SK-N-SH (cell line): ENCODE measurements around the gene MFAP2. TPM values are rescaled to one million over a fixed set of nuclear protein-coding genes. Genes with fewer than 3 reads are reported as not detected.

Experiments used
- CTCF ChIA-PET: fragments of 300-600, 350-600 bp; formaldehyde crosslinking; extraction: SDS; loops from one replicate; lab custom pipeline; 2021; lab: Yijun Ruan, JAX
- POLR2A ChIA-PET: fragments of 350-600 bp; sonication (Branson Sonifier 250); formaldehyde crosslinking; extraction: SDS; loops from one replicate; lab custom pipeline; 2020; ENCODE audit warnings: antibody characterized with exemption, inconsistent platforms; lab: Yijun Ruan, JAX
- DNase-seq: peaks from one replicate; pipeline ENCODE4 v3.0.0; 2012
- H2AFZ ChIP-seq: fragments of 200-600 bp; sonication (generic); 2 replicates; pipeline ENCODE4 v1.8.1; 2016; ENCODE audit warnings: antibody characterized with exemption, mild to moderate bottlenecking, low read depth
- H3F3A ChIP-seq: fragments of 200-600 bp; sonication (generic); replicated peaks from 2 replicates; pipeline ENCODE3; 2016; ENCODE audit warnings: antibody characterized with exemption, mild to moderate bottlenecking; ENCODE audit not compliant: insufficient read depth
- H3K27ac ChIP-seq, 2 experiments: fragments of 200-500 bp in 1 of 2; fragments of 200-600 bp in 1 of 2; sonication (Bioruptor generic) in 1 of 2; sonication (generic), shearing (Covaris generic) in 1 of 2; 2 replicates each; pipeline versions ENCODE4 v1.5.1 to v1.6.1; 2014 to 2016; ENCODE audit warnings: low read depth in 2 of 2, inconsistent platforms in 1 of 2, low read length in 1 of 2, mild to moderate bottlenecking in 1 of 2, mixed read lengths in 1 of 2
- H3K27me3 ChIP-seq: fragments of 200-600 bp; sonication (generic), shearing (Covaris generic); 2 replicates; pipeline ENCODE4 v1.6.1; 2016; ENCODE audit warnings: mixed run types; ENCODE audit not compliant: insufficient read depth
- H3K36me3 ChIP-seq, 2 experiments: fragments of 200-500 bp in 1 of 2; fragments of 200-600 bp in 1 of 2; sonication (Bioruptor generic) in 1 of 2; sonication (generic) in 1 of 2; replicated peaks in 1 of 2; 2 replicates each; pipeline versions ENCODE3 to v1.5.1; 2014 to 2016; ENCODE audit warnings: low read length in 1 of 2, mild to moderate bottlenecking in 1 of 2; ENCODE audit not compliant: insufficient read depth in 2 of 2, control insufficient read depth in 1 of 2
- H3K4me1 ChIP-seq, 2 experiments: fragments of 200-500 bp in 1 of 2; fragments of 200-600 bp in 1 of 2; sonication (Bioruptor generic) in 1 of 2; sonication (generic), shearing (Covaris generic) in 1 of 2; 2 replicates each; pipeline versions ENCODE4 v1.5.1 to v1.6.1; 2014 to 2016; ENCODE audit warnings: low read depth in 1 of 2, low read length in 1 of 2, mixed run types in 1 of 2; ENCODE audit not compliant: insufficient read depth in 2 of 2, control insufficient read depth in 1 of 2
- H3K4me2 ChIP-seq: fragments of 200-600 bp; sonication (generic), shearing (Covaris generic); 2 replicates; pipeline ENCODE4 v1.6.1; 2017; ENCODE audit warnings: mixed run types
- H3K4me3 ChIP-seq, 2 experiments: fragments of 200-500 bp in 1 of 2; fragments of 200-600 bp in 1 of 2; sonication (Bioruptor generic) in 1 of 2; sonication (generic), shearing (Covaris generic) in 1 of 2; 2 replicates each; pipeline versions ENCODE4 v1.5.1 to v1.8.1; 2014 to 2016; ENCODE audit warnings: low read depth in 2 of 2, inconsistent platforms in 1 of 2, low read length in 1 of 2, mild to moderate bottlenecking in 1 of 2, mixed read lengths in 1 of 2, moderate library complexity in 1 of 2
- H3K79me2 ChIP-seq: fragments of 200-600 bp; sonication (generic); 2 replicates; pipeline ENCODE4 v1.8.1; 2017; ENCODE audit warnings: mild to moderate bottlenecking; ENCODE audit not compliant: insufficient read depth
- H3K9ac ChIP-seq: fragments of 200-600 bp; sonication (generic); 2 replicates; pipeline ENCODE4 v1.6.1; 2017; ENCODE audit warnings: mixed run types
- H3K9me2 ChIP-seq: fragments of 200-600 bp; sonication (generic); 2 replicates; pipeline ENCODE4 v1.6.1; 2017; ENCODE audit warnings: mixed run types
- H3K9me3 ChIP-seq: fragments of 200-600 bp; sonication (generic); 2 replicates; pipeline ENCODE4 v1.6.1; 2017; ENCODE audit warnings: mixed run types, mild to moderate bottlenecking, moderate library complexity
- H4K20me1 ChIP-seq: fragments of 200-600 bp; sonication (generic); 2 replicates; pipeline ENCODE4 v1.6.1; 2017; ENCODE audit warnings: mild to moderate bottlenecking, mixed run types; ENCODE audit not compliant: insufficient read depth
- CHD2 ChIP-seq: fragments of 150-350 bp; IDR thresholded peaks from 2 replicates; pipeline ENCODE4 v1.6.1; 2018; ENCODE audit warnings: low read length; ENCODE audit not compliant: partially characterized antibody
- ELF1 ChIP-seq: IDR thresholded peaks from 2 replicates; pipeline ENCODE4 v1.4.0; 2012
- EP300 ChIP-seq, 2 experiments: IDR thresholded peaks; 2 replicates each; pipeline versions ENCODE4 v1.4.0 to v1.6.1; 2012; ENCODE audit warnings: borderline replicate concordance in 1 of 2, low read depth in 1 of 2, low read length in 1 of 2
- EZH2phosphoT487 ChIP-seq: fragments of 200-600 bp; sonication (generic); IDR thresholded peaks from 2 replicates; pipeline ENCODE4 v1.6.1; 2017; ENCODE audit warnings: low read depth, mixed run types, mild to moderate bottlenecking, antibody characterized with exemption, moderate library complexity, borderline replicate concordance
- FOXJ3 ChIP-seq: sonication (generic); formaldehyde crosslinking; IDR thresholded peaks from 2 replicates; pipeline ENCODE4 v1.5.1; 2020; ENCODE audit warnings: mild to moderate bottlenecking, missing genetic modification reagents
- GABPA ChIP-seq: IDR thresholded peaks from 2 replicates; pipeline ENCODE4 v1.4.0; 2012; ENCODE audit warnings: low read depth, mild to moderate bottlenecking
- GATA2 ChIP-seq: sonication (generic); formaldehyde crosslinking; IDR thresholded peaks from 2 replicates; pipeline ENCODE4 v1.5.0; 2020; ENCODE audit warnings: mild to moderate bottlenecking, missing genetic modification reagents
- IRF3 ChIP-seq: fragments of 150-350 bp; IDR thresholded peaks from 2 replicates; pipeline ENCODE4 v1.6.1; 2016; ENCODE audit warnings: mild to moderate bottlenecking, low read depth, low read length
- JUND ChIP-seq: IDR thresholded peaks from 2 replicates; pipeline ENCODE4 v1.4.0; 2012
- NRF1 ChIP-seq: IDR thresholded peaks from 2 replicates; pipeline ENCODE4 v1.6.1; 2012; ENCODE audit warnings: low read depth, mild to moderate bottlenecking, low read length
- POLR2AphosphoS5 ChIP-seq: IDR thresholded peaks from 2 replicates; pipeline ENCODE4 v1.6.1; 2012; ENCODE audit warnings: low read depth, low read length
- RAD21 ChIP-seq: IDR thresholded peaks from 2 replicates; pipeline ENCODE4 v1.6.1; 2012; ENCODE audit warnings: mild to moderate bottlenecking, low read length
- RCOR1 ChIP-seq: fragments of 150-350 bp; IDR thresholded peaks from 2 replicates; pipeline ENCODE4 v1.6.1; 2017; ENCODE audit warnings: antibody characterized with exemption, low read length
- RFX5 ChIP-seq: IDR thresholded peaks from 2 replicates; pipeline ENCODE4 v1.6.1; 2012; ENCODE audit warnings: mild to moderate bottlenecking, improper control_type of control experiment, low read length
- RXRA ChIP-seq: IDR thresholded peaks from 2 replicates; pipeline ENCODE4 v1.4.0; 2012; ENCODE audit warnings: low read depth, mild to moderate bottlenecking, borderline replicate concordance
- SMC3 ChIP-seq: IDR thresholded peaks from 2 replicates; pipeline ENCODE4 v1.6.1; 2012; ENCODE audit warnings: low read depth, low read length, improper control_type of control experiment
- TCF12 ChIP-seq: IDR thresholded peaks from 2 replicates; pipeline ENCODE4 v1.4.0; 2012
- TEAD4 ChIP-seq: IDR thresholded peaks from 2 replicates; pipeline ENCODE4 v1.4.0; 2012; ENCODE audit warnings: mild to moderate bottlenecking, borderline replicate concordance; ENCODE audit not compliant: insufficient read depth
- WGBS: methylation state at CpG from one replicate; pipeline ENCODE4 v1.1.6; 2017; ENCODE audit warnings: low lambda C conversion rate; 5-methylcytosine and 5-hydroxymethylcytosine counted together
- polyA plus RNA-seq, 3 experiments: library from polyadenylated mRNA; depleted of rRNA; stranded (reverse); fragments of >200 nt; gene quantifications; 2 replicates each; pipeline ENCODE4 v1.2.3, GENCODE V29; 2012
- TF ChIP-seq, protein P1 (sequence below): IDR thresholded peaks from 2 replicates; pipeline ENCODE4 v1.6.1; 2012; ENCODE audit warnings: mild to moderate bottlenecking, low read depth, low read length, moderate library complexity
- TF ChIP-seq, protein P2 (sequence below): IDR thresholded peaks from 2 replicates; pipeline ENCODE4; 2012
- TF ChIP-seq, protein P3 (sequence below): IDR thresholded peaks from 2 replicates; pipeline ENCODE4 v1.4.0; 2012; ENCODE audit warnings: low read depth, borderline replicate concordance
- TF ChIP-seq, protein P4 (sequence below): IDR thresholded peaks from 2 replicates; pipeline ENCODE4 v1.4.0; 2012; ENCODE audit warnings: low read depth

Gene MFAP2
- polyA plus RNA-seq, 1 of the 3 experiments (the other 2 are of a cell fraction), result 189 TPM

DNA sequence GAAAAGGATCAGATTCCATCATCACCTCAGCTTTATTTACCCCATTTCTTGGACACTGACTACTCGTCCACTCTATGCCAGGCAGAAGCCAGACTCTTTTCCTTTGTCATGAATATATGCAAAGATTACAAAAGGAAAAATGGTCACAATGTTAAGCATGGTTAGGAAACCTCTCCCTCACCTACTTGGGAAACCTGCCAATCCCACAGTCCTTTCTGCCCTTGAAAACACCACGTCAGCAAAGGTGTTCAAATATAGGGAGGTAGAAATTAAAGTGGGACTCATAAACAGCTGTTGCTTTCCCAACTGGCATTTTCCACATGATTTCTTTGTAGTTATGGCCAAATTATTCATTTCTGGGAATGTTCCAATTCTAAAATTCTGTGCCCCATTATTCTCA is 47.5 kb upstream of the MFAP2 start (continued):
- no peak for TF ChIP-seq GABPA
- TF ChIP-seq RXRA, result no peak
- TF ChIP-seq JUND, result no peak
- no peak for TF ChIP-seq RAD21
- TF ChIP-seq ELF1, result no peak
- TF ChIP-seq, protein P1, sequence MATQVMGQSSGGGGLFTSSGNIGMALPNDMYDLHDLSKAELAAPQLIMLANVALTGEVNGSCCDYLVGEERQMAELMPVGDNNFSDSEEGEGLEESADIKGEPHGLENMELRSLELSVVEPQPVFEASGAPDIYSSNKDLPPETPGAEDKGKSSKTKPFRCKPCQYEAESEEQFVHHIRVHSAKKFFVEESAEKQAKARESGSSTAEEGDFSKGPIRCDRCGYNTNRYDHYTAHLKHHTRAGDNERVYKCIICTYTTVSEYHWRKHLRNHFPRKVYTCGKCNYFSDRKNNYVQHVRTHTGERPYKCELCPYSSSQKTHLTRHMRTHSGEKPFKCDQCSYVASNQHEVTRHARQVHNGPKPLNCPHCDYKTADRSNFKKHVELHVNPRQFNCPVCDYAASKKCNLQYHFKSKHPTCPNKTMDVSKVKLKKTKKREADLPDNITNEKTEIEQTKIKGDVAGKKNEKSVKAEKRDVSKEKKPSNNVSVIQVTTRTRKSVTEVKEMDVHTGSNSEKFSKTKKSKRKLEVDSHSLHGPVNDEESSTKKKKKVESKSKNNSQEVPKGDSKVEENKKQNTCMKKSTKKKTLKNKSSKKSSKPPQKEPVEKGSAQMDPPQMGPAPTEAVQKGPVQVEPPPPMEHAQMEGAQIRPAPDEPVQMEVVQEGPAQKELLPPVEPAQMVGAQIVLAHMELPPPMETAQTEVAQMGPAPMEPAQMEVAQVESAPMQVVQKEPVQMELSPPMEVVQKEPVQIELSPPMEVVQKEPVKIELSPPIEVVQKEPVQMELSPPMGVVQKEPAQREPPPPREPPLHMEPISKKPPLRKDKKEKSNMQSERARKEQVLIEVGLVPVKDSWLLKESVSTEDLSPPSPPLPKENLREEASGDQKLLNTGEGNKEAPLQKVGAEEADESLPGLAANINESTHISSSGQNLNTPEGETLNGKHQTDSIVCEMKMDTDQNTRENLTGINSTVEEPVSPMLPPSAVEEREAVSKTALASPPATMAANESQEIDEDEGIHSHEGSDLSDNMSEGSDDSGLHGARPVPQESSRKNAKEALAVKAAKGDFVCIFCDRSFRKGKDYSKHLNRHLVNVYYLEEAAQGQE, result no peak
- TF ChIP-seq CHD2, result no peak
- TF ChIP-seq, protein P2, sequence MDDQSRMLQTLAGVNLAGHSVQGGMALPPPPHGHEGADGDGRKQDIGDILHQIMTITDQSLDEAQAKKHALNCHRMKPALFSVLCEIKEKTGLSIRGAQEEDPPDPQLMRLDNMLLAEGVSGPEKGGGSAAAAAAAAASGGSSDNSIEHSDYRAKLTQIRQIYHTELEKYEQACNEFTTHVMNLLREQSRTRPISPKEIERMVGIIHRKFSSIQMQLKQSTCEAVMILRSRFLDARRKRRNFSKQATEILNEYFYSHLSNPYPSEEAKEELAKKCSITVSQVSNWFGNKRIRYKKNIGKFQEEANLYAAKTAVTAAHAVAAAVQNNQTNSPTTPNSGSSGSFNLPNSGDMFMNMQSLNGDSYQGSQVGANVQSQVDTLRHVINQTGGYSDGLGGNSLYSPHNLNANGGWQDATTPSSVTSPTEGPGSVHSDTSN, result no peak
- TF ChIP-seq FOXJ3 (CRISPR knock-in tag), result no peak

- 0 out of 2 replicates have a peak, but pooled peaks cover under 1% of the 10 kb centered on the region for H4K20me1 ChIP-seq
- no peak overlapping the region for H3K9ac ChIP-seq
- H2AFZ ChIP-seq, result no peak overlapping the region
- no peaks in the 10 kb centered on the region for H3K79me2 ChIP-seq
- 98% methylated on average over 5 of the region's 5 CpGs for WGBS
- peaks cover 38 to 54% of the 10 kb centered on the region in 2 experiments for H3K36me3 ChIP-seq
- no peak for DNase-seq
- peaks cover 0 to 13% of the 10 kb centered on the region in 2 experiments; a peak in 3 of 4 replicates for H3K4me1 ChIP-seq
- H3K4me2 ChIP-seq, result no peak overlapping the region
- CTCF ChIA-PET, result interaction anchor here (0.6 to 1.8 kb wide), 2 partner anchors 15 to 19 kb away, joined by 4 to 5 read pairs; no protein-coding TSS in a partner anchor
- no peaks in the 10 kb centered on the region for H3F3A ChIP-seq
- no peaks in the 10 kb centered on the region for H3K9me2 ChIP-seq
- POLR2A ChIA-PET, result no interaction called here
- no peaks in the 10 kb centered on the region for H3K27me3 ChIP-seq
- no peak overlapping the region for H3K27ac ChIP-seq
- H3K9me3 ChIP-seq, result no peaks in the 10 kb centered on the region
- H3K4me3 ChIP-seq, result no peak overlapping the region
- TF ChIP-seq FOXJ3 (CRISPR knock-in tag), result no peak
- no peak for TF ChIP-seq SMC3
- TF ChIP-seq EP300 (IDR thresholded peaks at IDR 0.05; ENCODE audit: borderline replicate concordance in 1 of 2, low read depth in 1 of 2, low read length in 1 of 2), result no peak
- TF ChIP-seq IRF3, result no peak
- no peak for TF ChIP-seq TCF12
- TF ChIP-seq TEAD4, result no peak
- TF ChIP-seq RFX5, result no peak
- TF ChIP-seq, protein P1, result no peak
- no peak for TF ChIP-seq NRF1
- TF ChIP-seq EZH2phosphoT487, result no peak
- no peak for TF ChIP-seq POLR2AphosphoS5
- no peak for TF ChIP-seq GATA2 (CRISPR knock-in tag)
- TF ChIP-seq, protein P3, sequence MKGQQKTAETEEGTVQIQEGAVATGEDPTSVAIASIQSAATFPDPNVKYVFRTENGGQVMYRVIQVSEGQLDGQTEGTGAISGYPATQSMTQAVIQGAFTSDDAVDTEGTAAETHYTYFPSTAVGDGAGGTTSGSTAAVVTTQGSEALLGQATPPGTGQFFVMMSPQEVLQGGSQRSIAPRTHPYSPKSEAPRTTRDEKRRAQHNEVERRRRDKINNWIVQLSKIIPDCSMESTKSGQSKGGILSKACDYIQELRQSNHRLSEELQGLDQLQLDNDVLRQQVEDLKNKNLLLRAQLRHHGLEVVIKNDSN, result no peak
- TF ChIP-seq RCOR1, result no peak
- TF ChIP-seq JUND, result no peak
- TF ChIP-seq, protein P4, sequence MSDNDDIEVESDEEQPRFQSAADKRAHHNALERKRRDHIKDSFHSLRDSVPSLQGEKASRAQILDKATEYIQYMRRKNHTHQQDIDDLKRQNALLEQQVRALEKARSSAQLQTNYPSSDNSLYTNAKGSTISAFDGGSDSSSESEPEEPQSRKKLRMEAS, result no peak
Observed at GRCh38 chr1:17027403-17027802, 47.0 kb upstream of the MFAP2 start.
